Esophagus squamous epithelium (tissue), 5 donors: ENCODE data around the gene PHACTR2. TPM values are rescaled to one million over a fixed set of nuclear protein-coding genes. Genes with fewer than 3 reads are reported as not detected.

Experiments used
- DNase-seq: peaks from one replicate; lab custom pipeline; 2025; lab: John Stamatoyannopoulos, UW
- H3K27ac ChIP-seq, 4 donors: fragments of 200-600 bp; sonication (generic); one replicate each; pipeline ENCODE4 v1.5.1; 2016 to 2019; ENCODE audit warnings: mild to moderate bottlenecking in 1 of 4
- H3K27me3 ChIP-seq, 4 donors: fragments of 200-600 bp; sonication (generic); 1 replicate in 3 of 4; 2 replicates in 1 of 4; pipeline versions ENCODE4 v1.5.1 to v1.6.0; 2017 to 2021; ENCODE audit warnings: antibody characterized with exemption in 1 of 4
- H3K36me3 ChIP-seq, 3 donors: fragments of 200-600 bp; sonication (generic); one replicate each; pipeline ENCODE4 v1.5.1; 2016 to 2019
- H3K4me1 ChIP-seq, 3 donors: fragments of 200-600 bp; sonication (generic); one replicate each; pipeline ENCODE4 v1.5.1; 2017 to 2019
- H3K4me3 ChIP-seq, 4 donors: fragments of 200-600 bp; sonication (generic); 1 replicate in 3 of 4; 2 replicates in 1 of 4; pipeline ENCODE4 v1.5.1; 2016 to 2019; ENCODE audit warnings: mild to moderate bottlenecking in 2 of 4, moderate library complexity in 1 of 4
- H3K9me3 ChIP-seq, 3 donors: fragments of 200-600 bp; sonication (generic); one replicate each; pipeline ENCODE4 v1.5.1; 2016 to 2019
- POLR2A ChIP-seq, 4 donors: fragments of 450-650 bp; IDR thresholded peaks; one replicate each; pipeline ENCODE4 v1.6.1; 2017; ENCODE audit warnings: antibody characterized with exemption in 4 of 4, mild to moderate bottlenecking in 4 of 4, moderate library complexity in 3 of 4
- WGBS, 2 donors: methylation state at CpG; one replicate each; pipeline ENCODE4 v1.1.5; 2018; 5-methylcytosine and 5-hydroxymethylcytosine counted together
- intact Hi-C: fragments of 100-400 bp; cut with DNase I; formaldehyde crosslinking; loops from one replicate; pipeline ENCODE4 v1.15.0; 2022
- total RNA-seq, 4 donors: library from RNA; depleted of rRNA; stranded (reverse); fragments of >200 nt; gene quantifications; one replicate each; pipeline ENCODE4 v1.1.0, GENCODE V29; 2016
- TF ChIP-seq, protein P1 (sequence below), 6 experiments: fragments of 450-650 bp in 4 of 6; fragments of 200-600 bp in 2 of 6; sonication (generic) in 2 of 6; IDR thresholded peaks; one replicate each; pipeline ENCODE4 v1.5.1; 2016 to 2019; ENCODE audit warnings: antibody characterized with exemption in 6 of 6, mild to moderate bottlenecking in 4 of 6, moderate library complexity in 4 of 6
- donor health status: DM: yes; HTN: yes; CAD: no.

PHACTR2 gene
- total RNA-seq, 4 donors from 2014 or later = 25.1 to 76.9 (median 45.1) TPM

DNA sequence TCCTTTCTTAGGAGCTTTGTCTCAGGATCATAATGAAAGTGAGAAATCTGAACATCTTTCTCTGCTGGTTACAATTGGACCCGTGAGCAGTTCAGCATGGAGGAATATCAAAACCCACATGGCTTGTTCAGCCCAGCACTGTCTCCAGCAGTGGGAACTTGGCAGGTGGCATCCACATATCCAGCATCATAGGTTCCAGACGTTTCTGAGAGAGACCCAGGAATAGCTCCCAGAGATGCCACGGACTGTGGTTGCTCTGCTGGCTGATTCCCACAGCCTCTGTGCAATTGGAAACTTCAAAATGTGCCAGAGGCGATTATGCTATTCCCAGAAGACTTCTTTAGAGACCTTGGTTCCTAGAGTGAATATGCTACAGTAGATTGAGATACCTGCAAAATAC is 76.4 kb downstream of the PHACTR2 start:
- Histone ChIP-seq H3K9me3 (no peaks in the 10 kb centered on the region), H3K27me3 (no peaks in the 10 kb centered on the region), H3K4me1 (peaks cover 0 to 1% (median 0%) of the 10 kb centered on the region in 3 donors), H3K27ac (no peak overlapping the region), H3K4me3 (no peak overlapping the region), H3K36me3 (peaks cover 0 to 29% (median 0%) of the 10 kb centered on the region in 3 donors)
- intact Hi-C loops = no loop called here
- WGBS, 2 donors = 71 to 72% methylated on average over 3 of the region's 4 CpGs
- no peak for DNase-seq
- TF ChIP-seq POLR2A (IDR thresholded peaks at IDR 0.05) = no peak
- TF ChIP-seq, protein P1, sequence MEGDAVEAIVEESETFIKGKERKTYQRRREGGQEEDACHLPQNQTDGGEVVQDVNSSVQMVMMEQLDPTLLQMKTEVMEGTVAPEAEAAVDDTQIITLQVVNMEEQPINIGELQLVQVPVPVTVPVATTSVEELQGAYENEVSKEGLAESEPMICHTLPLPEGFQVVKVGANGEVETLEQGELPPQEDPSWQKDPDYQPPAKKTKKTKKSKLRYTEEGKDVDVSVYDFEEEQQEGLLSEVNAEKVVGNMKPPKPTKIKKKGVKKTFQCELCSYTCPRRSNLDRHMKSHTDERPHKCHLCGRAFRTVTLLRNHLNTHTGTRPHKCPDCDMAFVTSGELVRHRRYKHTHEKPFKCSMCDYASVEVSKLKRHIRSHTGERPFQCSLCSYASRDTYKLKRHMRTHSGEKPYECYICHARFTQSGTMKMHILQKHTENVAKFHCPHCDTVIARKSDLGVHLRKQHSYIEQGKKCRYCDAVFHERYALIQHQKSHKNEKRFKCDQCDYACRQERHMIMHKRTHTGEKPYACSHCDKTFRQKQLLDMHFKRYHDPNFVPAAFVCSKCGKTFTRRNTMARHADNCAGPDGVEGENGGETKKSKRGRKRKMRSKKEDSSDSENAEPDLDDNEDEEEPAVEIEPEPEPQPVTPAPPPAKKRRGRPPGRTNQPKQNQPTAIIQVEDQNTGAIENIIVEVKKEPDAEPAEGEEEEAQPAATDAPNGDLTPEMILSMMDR (IDR thresholded peaks at IDR 0.05) = no peak

DNA sequence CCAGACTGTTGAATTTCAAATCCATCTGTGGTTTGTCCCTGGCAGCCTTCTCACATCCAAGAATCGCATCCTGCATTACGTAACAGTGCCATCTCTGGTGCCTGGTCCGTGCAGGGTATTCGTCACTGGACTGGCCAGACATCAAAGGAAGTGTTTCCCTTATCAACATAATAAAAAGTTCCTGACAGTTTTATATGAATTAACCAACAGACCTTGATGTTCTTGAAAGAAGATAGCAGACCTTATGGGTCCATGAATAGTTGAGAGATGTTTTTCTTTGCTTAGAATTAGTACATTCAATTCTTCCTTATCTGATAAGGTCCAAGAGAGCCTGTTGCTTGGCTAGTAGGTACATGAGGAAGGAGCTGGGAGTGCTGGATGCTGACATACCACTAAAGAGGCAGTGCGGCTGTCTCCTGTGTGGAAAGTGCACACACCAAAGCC is 77.6 kb downstream of the PHACTR2 start:
- intact Hi-C loops = no loop called here
- no peak overlapping the region for H3K27ac ChIP-seq
- no peak overlapping the region for H3K4me3 ChIP-seq
- DNase-seq = no peak
- peaks cover 0 to 34% (median 0%) of the 10 kb centered on the region in 3 donors for H3K36me3 ChIP-seq
- H3K27me3 ChIP-seq = no peaks in the 10 kb centered on the region
- WGBS, 2 donors = 36 to 62% methylated on average over 5 of the region's 5 CpGs
- H3K9me3 ChIP-seq = no peaks in the 10 kb centered on the region
- peaks cover 0 to 12% (median 4%) of the 10 kb centered on the region in 3 donors for H3K4me1 ChIP-seq
- TF ChIP-seq, protein P1 (IDR thresholded peaks at IDR 0.05) = no peak
- no peak for TF ChIP-seq POLR2A (IDR thresholded peaks at IDR 0.05)

DNA sequence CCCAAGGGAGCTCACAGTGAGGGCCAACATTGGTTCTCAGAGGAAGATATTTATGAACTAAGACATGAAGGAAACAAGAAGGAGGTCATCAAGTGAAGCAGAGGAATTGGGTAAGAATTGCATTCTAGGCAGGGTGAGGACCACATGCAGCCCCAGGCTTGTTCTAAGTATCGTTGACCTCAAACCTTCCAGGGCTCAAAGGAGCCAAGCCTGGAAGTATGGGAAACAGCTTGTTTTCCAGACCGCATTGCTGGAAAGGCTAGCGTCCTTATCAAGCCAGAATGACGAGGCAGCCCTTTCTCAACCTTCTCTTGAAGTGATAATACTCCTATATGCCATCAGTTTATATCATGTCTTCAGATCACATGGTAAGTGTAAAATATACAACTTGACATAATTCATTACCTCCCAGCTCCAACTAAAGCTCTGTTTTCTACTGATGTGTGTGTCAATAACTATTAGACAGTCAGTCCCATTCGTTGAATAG is 79.6 kb downstream of the PHACTR2 start:
- Histone ChIP-seq H3K36me3 (peaks cover 0 to 43% (median 0%) of the 10 kb centered on the region in 3 donors), H3K27ac (no peak overlapping the region), H3K9me3 (no peaks in the 10 kb centered on the region), H3K27me3 (no peaks in the 10 kb centered on the region), H3K4me3 (no peak overlapping the region), H3K4me1 (peaks cover 0 to 12% (median 4%) of the 10 kb centered on the region in 3 donors)
- TF ChIP-seq POLR2A (IDR thresholded peaks at IDR 0.05) = no peak
- TF ChIP-seq, protein P1 (IDR thresholded peaks at IDR 0.05) = no peak
- intact Hi-C loops = no loop called here
- DNase-seq = no peak
- WGBS, 2 donors = 90 to 95% methylated on average over 5 of the region's 5 CpGs

GRCh38 chr6:143758551-143758950 is 80.8 kb downstream of the PHACTR2 start:
- peaks cover 0 to 43% (median 0%) of the 10 kb centered on the region in 3 donors for H3K36me3 ChIP-seq
- peaks cover 0 to 12% (median 4%) of the 10 kb centered on the region in 3 donors for H3K4me1 ChIP-seq
- no peak overlapping the region for H3K27ac ChIP-seq
- TF ChIP-seq POLR2A (IDR thresholded peaks at IDR 0.05) = no peak
- TF ChIP-seq, protein P1 (IDR thresholded peaks at IDR 0.05) = no peak
- intact Hi-C loops = no loop called here
- no peaks in the 10 kb centered on the region for H3K9me3 ChIP-seq
- DNase-seq = no peak
- no peaks in the 10 kb centered on the region for H3K27me3 ChIP-seq
- H3K4me3 ChIP-seq = no peak overlapping the region

DNA sequence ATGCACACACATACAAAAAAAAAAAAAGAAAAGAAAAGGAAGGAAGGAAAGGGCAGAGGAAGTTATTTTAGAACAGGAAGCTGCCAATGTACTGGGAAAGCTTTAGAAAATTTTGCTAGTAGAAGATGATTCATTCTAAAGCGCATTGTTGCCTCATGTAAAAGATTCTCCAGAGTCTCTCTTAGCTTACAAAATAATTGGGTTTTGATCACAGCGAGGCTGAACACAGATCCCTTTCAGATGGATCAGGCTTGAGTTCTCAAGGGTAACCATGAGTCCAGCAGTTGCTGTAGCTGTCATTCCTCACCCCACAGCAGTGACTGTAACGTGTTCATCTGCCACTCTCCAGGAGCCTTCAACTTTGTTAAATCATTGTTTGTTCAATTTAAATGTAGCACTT is 81.9 kb downstream of the PHACTR2 start:
- intact Hi-C loops = no loop called here
- Histone ChIP-seq H3K27me3 (no peaks in the 10 kb centered on the region), H3K9me3 (no peaks in the 10 kb centered on the region), H3K4me1 (peaks cover 0 to 12% (median 4%) of the 10 kb centered on the region in 3 donors), H3K36me3 (peaks cover 0 to 35% (median 0%) of the 10 kb centered on the region in 3 donors), H3K27ac (peak overlapping the region in 1 of 4 donors; percentile 52), H3K4me3 (no peak overlapping the region)
- TF ChIP-seq, protein P1 (IDR thresholded peaks at IDR 0.05) = no peak
- no peak for TF ChIP-seq POLR2A (IDR thresholded peaks at IDR 0.05)
- DNase-seq = no peak
- WGBS, 2 donors = 51 to 76% methylated on average over 3 of the region's 3 CpGs
